Fibroblast of lung (primary cell): Measurements from ENCODE around the gene EMC8.

Source experiments
- CTCF ChIP-seq, 2 donors: IDR thresholded peaks in 1 of 2; conservative IDR thresholded peaks in 1 of 2; 1 replicate in 1 of 2; 2 replicates in 1 of 2; pipeline ENCODE4 v1.5.1; 2011 to 2012; ENCODE audit warnings: low read length in 2 of 2, control low read depth in 1 of 2, inconsistent platforms in 1 of 2, low read depth in 1 of 2, mild to moderate bottlenecking in 1 of 2
- EZH2 ChIP-seq: IDR thresholded peaks from 2 replicates; pipeline ENCODE4 v1.5.1; 2012; ENCODE audit warnings: low read length, control low read depth, mild to moderate bottlenecking; ENCODE audit errors: missing control alignments

DNA sequence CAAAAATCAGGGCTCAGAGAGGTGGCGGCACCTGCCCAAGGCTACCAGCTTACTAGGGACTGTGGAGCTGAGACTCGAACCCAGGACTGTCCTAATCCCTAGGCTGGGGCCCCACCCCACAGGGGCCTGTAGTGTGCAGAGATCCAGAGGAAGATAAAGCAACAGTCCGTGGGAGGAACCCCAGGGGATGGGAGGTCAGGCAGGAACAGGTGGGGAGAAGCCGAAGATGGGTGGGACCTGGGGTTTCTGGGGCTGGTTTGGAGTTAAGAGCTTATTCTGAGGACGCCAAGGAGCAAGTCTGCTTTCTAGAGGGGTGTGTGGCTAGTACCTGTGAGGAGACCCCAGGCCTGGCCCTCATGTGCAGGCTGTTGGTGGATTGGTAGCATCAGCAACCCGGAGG, 63.4 kb downstream of the EMC8 start:
- TF ChIP-seq CTCF (conservative IDR thresholded peaks at IDR 0.05 in 1 of 2, IDR thresholded peaks at IDR 0.05 in 1 of 2; ENCODE audit: low read depth in 1 of 2, low read length in 2 of 2), result no peak
- no peak for TF ChIP-seq EZH2
